AG10803 (cell line): ENCODE results near the gene AADAT.

ENCODE experiments used
- DNase-seq: peaks from one replicate; pipeline ENCODE4 v3.0.0; 2010; ENCODE audit warnings: low read depth
- H3K4me3 ChIP-seq: 2 replicates; pipeline ENCODE4 v1.5.1; 2011; ENCODE audit warnings: mild to moderate bottlenecking, low read length, control low read depth
- CTCF ChIP-seq: conservative IDR thresholded peaks from 2 replicates; pipeline ENCODE4 v1.5.1; 2011; ENCODE audit warnings: mild to moderate bottlenecking, low read length, control low read depth, inconsistent platforms

Gene AADAT

DNA sequence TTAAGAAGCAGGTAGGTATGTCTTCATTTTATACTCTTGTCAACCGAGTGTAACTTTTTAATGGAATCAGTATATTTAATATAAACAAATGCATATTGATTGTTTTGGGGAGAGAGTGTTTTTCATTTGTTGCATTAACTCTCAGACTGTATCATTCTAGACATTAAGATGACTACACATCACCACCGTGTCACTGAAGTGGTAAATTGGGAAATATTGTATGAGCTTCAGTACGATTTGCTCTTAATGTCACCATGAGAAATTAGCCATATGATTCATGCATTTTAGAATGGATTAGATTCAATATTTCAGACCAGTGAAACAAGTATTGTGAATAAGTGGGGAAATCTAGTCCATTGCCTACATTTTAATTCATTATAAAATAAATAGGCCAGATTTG is 53.9 kb downstream of the AADAT start:
- H3K4me3 ChIP-seq = no peak overlapping the region
- TF ChIP-seq CTCF = no peak
- DNase-seq = no peak

DNA sequence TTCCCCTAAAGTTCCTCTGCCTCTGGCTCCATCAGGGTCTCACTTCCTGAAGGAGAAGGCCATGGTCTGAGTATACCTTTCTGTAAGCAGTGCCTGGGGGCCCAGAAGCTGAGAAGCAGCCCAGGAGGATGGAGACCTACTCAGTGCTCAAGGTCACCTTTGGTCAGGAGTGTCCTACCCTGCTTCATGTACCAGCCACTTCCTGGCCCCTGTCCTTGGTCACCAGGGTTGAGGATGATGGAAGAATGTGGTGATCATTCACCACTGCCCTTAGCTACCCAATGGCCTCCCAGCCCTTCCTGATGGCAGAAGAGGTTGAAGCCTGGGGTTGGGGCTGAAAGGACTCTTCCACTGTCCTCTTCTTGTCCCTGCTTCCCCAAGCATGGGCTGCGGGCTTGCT is 54.5 kb downstream of the AADAT start:
- no peak for DNase-seq
- no peak for TF ChIP-seq CTCF
- no peak overlapping the region for H3K4me3 ChIP-seq

- no peak for DNase-seq
- no peak for TF ChIP-seq CTCF
- no peak overlapping the region for H3K4me3 ChIP-seq
Observed at GRCh38 chr4:170033999-170034398, 55.8 kb downstream of the AADAT start.

- H3K4me3 ChIP-seq = no peak overlapping the region
- no peak for TF ChIP-seq CTCF
- DNase-seq = peak; percentile 16
Observed at GRCh38 chr4:170030121-170030520, 59.6 kb downstream of the AADAT start.

- peak overlapping the region; percentile 71 for H3K4me3 ChIP-seq
- TF ChIP-seq CTCF = no peak
- DNase-seq = peak; percentile 97
Observed at GRCh38 chr4:170027181-170027829, 62.5 kb downstream of the AADAT start.

GRCh38 chr4:170026253-170027021 is 63.3 kb downstream of the AADAT start, which contains the start of gene MFAP3L:
Gene MFAP3L (minus strand): TSS chr4:170026395. CDS start chr4:170005877, 20,518 bp downstream.
- no peak for TF ChIP-seq CTCF
- DNase-seq = peak; percentile 92

More at GRCh38 chr4:170026253-170027021, 63.3 kb downstream of the AADAT start, which contains the start of gene MFAP3L:
- H3K4me3 ChIP-seq = peak within 1 kb of the TSS; percentile 72
